SK-N-DZ (cell line): ENCODE measurements around the gene NIM1K.
"Not testable (repeated sequence)": the region's sequence is repeated elsewhere in the genome, so short reads cannot be mapped to it uniquely, and the experiment has no call there.

Experiments
- DNase-seq: peaks from one replicate; pipeline ENCODE4 v3.0.0-alpha.2; 2015; ENCODE audit warnings: low spot score

The NIM1K gene

GRCh38 chr5:43279548-43280274, 87.7 kb downstream of the NIM1K start:
- DNase-seq: no peak

DNA sequence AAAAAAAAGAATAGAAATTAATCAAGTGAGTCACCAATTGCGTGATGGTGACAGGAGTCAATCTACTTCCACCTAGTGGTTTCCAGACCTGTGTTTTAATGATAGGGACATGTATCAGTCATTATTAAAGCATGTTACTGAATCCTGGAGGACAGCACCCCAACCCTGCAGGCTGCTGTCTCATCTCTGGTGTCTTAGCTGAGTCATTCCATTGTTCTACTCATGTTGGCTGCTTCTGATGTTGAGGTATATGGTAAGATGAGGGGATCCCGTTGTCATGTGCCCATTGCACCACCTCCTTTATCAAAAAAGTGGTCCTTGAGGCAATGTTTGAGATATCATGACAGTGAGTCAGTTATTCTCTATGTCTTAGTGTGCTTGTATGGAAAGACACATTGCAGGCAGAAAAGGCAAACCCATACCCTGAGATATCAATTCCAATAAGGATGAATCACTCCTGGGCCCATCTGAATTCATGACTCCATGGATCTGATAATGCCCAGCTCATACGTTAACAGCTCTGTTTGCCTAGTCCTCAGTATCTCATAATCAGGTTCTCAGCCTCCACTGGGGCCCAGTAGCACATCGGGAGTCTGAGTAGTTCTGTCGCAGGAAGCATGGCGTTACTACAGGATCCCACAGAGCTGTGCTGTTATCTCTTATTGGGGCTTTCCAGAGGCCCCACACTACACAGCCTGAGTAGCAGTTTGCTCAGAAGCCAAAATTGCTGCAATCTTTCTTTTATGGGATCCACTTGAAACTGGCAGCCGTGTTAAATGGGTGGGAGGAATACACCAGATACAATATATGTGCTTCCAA, 90.0 kb downstream of the NIM1K start:
- no peak for DNase-seq

GRCh38 chr5:43286623-43287022, 94.6 kb downstream of the NIM1K start:
- no peak for DNase-seq

- DNase-seq: no peak
These were observed 95.5 kb downstream of the NIM1K start for GRCh38 chr5:43287493-43287892.

GRCh38 chr5:43288269-43288831, 96.3 kb downstream of the NIM1K start:
- no peak for DNase-seq

DNA sequence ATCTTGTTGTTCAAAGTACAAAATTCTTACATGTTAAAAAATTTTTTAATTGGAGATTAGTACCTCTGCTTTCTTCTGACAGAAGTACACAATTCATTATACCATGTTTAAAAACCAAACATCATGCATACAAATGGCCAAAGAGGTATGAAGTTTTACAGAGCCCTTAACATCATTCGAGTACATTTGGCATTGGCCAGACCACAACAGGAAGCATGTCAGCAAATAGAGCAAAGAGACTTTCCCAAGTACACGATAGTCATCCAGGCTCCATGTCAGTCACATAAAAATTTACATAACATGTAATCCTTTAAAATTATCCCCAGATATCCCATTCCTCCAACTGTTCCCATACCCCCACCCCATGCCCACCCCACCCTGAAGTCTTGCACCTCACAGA, 98.7 kb downstream of the NIM1K start:
- no peak for DNase-seq

DNA sequence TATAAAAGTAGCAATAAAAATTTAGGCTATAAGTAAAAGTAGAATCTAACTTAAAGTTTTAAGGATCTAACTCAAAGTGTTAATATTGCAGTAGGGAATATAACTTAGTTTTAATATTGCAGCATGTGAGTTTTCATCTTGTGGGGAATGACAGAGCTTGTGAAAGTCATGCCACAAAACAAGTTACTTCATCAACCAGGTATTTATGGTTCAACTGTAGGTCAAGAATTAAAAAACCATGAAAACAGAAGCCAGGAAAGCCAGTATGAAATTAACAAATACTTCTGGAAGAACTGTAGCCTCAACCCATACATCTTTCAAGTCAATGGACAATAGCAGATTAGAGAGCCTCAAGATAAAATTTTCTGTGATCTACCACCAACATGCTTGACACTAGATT, 102.2 kb downstream of the NIM1K start:
- no peak for DNase-seq

- no peak for DNase-seq
These were observed 103.2 kb downstream of the NIM1K start for GRCh38 chr5:43295202-43295601.

DNA sequence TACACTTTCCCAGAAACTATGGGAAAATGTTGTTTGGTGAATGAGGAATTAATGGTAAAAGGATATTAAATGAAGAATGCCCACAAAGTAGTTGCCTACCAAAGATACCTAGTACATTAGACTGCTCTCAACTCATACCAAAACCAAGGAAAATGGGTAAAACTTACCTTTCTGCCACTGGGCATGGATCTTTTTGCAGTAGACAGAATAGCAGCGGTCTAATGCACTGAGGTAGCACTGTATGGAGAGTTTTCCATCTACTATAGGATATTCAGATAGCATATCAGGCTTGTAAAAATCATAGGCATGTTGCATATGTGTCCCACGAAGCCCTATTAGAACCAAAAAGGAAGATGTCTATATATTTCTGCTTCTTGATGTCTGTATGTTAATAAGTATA, 104.8 kb downstream of the NIM1K start:
- DNase-seq: no peak

DNA sequence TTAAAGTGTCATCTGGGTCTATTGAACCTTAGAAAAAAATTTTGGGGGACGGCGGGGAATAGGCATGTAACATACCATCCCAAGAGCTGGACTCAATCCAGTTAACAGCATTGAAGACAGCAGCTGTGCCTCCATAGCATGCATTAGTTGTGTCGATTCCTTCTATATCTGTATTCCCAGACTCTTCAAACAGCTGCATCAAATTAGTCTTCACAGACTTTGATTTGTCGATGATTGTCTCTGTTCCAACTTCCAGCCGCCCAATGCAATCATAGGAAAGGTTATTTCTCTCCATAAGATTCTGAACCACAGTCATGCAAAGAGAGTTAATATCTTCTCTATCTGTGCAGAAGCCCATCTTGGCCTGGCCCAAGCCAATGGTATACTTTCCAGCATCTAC, 106.4 kb downstream of the NIM1K start:
- no peak for DNase-seq

GRCh38 chr5:43300112-43300511, 108.1 kb downstream of the NIM1K start:
- no peak for DNase-seq

- no peak for DNase-seq
These were observed 109.6 kb downstream of the NIM1K start for GRCh38 chr5:43301653-43302091.

DNA sequence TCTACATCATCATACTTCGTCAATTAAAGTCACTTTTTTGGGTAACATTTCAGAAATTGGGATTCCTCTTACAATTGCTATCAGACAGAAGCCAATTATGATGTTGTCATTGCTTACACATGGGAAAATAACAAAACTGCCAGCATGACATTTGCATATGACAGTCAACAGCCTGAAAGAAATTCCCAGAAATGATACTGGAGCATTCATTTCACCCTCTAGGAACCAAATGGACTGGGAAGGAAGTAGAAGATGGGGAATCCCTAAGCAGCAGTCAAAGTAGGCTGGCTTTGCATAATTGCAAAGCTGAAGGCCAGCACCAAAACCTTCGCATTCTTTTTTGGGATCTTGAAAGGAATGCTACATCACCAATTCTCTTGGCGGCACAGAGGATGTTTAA, 110.5 kb downstream of the NIM1K start:
- DNase-seq: no peak

GRCh38 chr5:43303242-43303641, 111.2 kb downstream of the NIM1K start:
- no peak for DNase-seq

- no peak for DNase-seq
These were observed 112.5 kb downstream of the NIM1K start for GRCh38 chr5:43304525-43304924.

GRCh38 chr5:43305948-43306565, 114.0 kb downstream of the NIM1K start:
- DNase-seq: peak; percentile 65

- DNase-seq: not testable (repeated sequence)
These were observed 114.9 kb downstream of the NIM1K start for GRCh38 chr5:43306954-43307353.

DNA sequence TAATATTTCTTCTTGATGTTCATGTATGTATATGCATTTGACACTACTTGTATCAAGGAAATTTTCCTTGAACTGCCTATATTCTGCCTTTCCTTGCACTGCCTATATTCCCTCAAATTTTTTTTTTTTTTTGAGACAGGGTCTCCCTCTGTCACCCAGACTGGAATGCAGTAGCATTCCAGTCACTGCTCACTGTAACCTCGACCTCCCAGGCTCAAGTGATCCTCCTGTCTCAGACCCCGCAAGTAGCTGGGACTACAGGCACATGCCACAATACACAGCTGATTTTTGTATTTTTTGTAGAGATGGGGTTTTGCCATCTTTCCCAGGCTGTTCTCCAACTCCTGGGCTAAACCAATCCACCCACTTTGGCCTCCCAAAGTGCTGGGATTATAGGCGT, 117.1 kb downstream of the NIM1K start:
- DNase-seq: no peak

DNA sequence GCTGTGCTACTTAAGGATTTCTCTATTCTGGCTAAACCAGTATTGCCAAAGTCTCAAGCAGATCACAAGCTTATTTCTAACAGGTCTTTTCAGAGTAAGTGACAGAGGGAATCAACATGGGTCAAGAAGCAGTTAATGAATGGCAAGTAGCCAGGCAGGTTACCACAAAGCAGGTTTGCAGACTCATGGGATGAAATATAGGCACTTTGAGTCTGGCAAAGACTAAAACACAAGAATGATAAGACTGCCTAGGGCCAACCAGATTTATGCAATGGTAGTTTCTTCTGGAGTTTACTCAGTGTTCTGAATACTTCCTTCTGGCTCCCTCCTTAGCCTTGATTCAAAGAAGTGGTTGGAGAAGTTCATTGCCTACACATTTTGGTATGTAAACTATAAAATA, 117.6 kb downstream of the NIM1K start:
- no peak for DNase-seq

DNA sequence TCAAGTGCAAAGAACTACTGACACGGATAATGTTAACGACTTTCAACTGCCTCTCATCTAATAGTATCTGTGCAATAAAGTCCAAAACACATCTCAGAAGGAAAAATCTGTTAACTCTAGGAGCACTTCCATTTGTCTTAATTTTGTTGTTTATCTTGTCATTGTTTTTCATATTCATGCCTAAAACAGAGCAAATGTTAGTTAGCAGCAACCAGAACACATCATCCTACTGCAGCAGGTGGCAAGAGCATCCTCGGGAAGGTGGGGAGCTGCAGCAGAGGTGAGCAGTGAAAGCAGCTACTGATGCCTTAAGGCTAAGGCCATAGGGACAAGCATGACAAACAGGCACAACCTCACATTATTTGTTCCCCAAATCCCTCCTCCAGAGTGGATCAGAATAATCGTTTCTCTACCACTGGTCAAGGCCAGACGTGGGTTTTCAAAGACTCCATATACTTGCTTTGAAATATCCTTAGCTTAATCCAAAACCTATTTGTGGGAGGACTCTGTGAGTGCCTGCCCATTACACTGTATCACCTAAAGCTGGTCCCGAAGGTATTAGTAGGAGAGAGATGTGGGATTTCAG, 120.1 kb downstream of the NIM1K start:
- no peak for DNase-seq

DNA sequence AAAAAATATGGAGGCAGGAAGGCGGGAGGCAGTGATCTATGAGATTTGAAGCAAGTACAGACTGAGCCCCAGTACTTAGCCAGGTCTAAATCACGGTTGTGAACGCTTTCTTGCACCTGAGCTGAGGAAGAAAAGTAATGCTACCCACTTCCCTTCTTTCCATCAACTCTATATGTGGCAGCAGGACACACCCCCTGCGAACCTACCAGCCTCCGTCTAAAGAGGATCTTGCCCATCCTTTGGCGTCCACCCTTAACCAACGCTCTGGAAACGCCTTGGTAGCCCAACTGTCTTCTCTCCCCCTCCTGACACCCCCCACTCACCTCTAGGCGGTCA, 120.6 kb downstream of the NIM1K start:
- no peak for DNase-seq
